Measurements from ENCODE around the gene DPP6.

Gene DPP6

GRCh38 chr7:154860621-154861375 is 808.6 kb downstream of the DPP6 start:
- no peak for DNase-seq (ENCODE audit: low read depth)

GRCh38 chr7:154861589-154861988 is 809.4 kb downstream of the DPP6 start:
- DNase-seq (ENCODE audit: low read depth), result no peak

- no peak for DNase-seq (ENCODE audit: low read depth)
Measured at GRCh38 chr7:154862153-154862791, 810.1 kb downstream of the DPP6 start.

- DNase-seq (ENCODE audit: low read depth), result no peak
Measured at GRCh38 chr7:154863766-154864522, 811.7 kb downstream of the DPP6 start.

- DNase-seq (ENCODE audit: low read depth), result no peak
Measured at GRCh38 chr7:154864523-154864891, 812.3 kb downstream of the DPP6 start.

- DNase-seq (ENCODE audit: low read depth), result no peak
Measured at GRCh38 chr7:154865984-154866685, 813.9 kb downstream of the DPP6 start.

- no peak for DNase-seq (ENCODE audit: low read depth)
Measured at GRCh38 chr7:154867068-154867467, 814.9 kb downstream of the DPP6 start.

- DNase-seq (ENCODE audit: low read depth), result no peak
Measured at GRCh38 chr7:154868921-154869320, 816.7 kb downstream of the DPP6 start.

GRCh38 chr7:154869436-154869835 is 817.2 kb downstream of the DPP6 start:
- DNase-seq (ENCODE audit: low read depth), result no peak

GRCh38 chr7:154871507-154871906 is 819.3 kb downstream of the DPP6 start:
- no peak for DNase-seq (ENCODE audit: low read depth)

- no peak for DNase-seq (ENCODE audit: low read depth)
Measured at GRCh38 chr7:154871928-154872750, 819.9 kb downstream of the DPP6 start.

- no peak for DNase-seq (ENCODE audit: low read depth)
Measured at GRCh38 chr7:154872811-154873499, 820.8 kb downstream of the DPP6 start.

GRCh38 chr7:154873500-154874121 is 821.4 kb downstream of the DPP6 start:
- no peak for DNase-seq (ENCODE audit: low read depth)

- DNase-seq (ENCODE audit: low read depth), result no peak
Measured at GRCh38 chr7:154874409-154875113, 822.4 kb downstream of the DPP6 start.

- DNase-seq (ENCODE audit: low read depth), result no peak
Measured at GRCh38 chr7:154875297-154875696, 823.1 kb downstream of the DPP6 start.

- no peak for DNase-seq (ENCODE audit: low read depth)
Measured at GRCh38 chr7:154876516-154876915, 824.3 kb downstream of the DPP6 start.

- no peak for DNase-seq (ENCODE audit: low read depth)
Measured at GRCh38 chr7:154877031-154877430, 824.8 kb downstream of the DPP6 start.

GRCh38 chr7:154879629-154880028 is 827.4 kb downstream of the DPP6 start:
- DNase-seq (ENCODE audit: low read depth), result no peak

GRCh38 chr7:154880513-154880912 is 828.3 kb downstream of the DPP6 start:
- no peak for DNase-seq (ENCODE audit: low read depth)

GRCh38 chr7:154881026-154881425 is 828.8 kb downstream of the DPP6 start:
- no peak for DNase-seq (ENCODE audit: low read depth)
